AG10803 (cell line): ENCODE results near the gene HDAC9.

Source experiments
- DNase-seq: peaks from one replicate; pipeline ENCODE4 v3.0.0; 2010; ENCODE audit warnings: low read depth
- H3K4me3 ChIP-seq: 2 replicates; pipeline ENCODE4 v1.5.1; 2011; ENCODE audit warnings: mild to moderate bottlenecking, low read length, control low read depth
- TF ChIP-seq, protein P1 (sequence below): conservative IDR thresholded peaks from 2 replicates; pipeline ENCODE4 v1.5.1; 2011; ENCODE audit warnings: mild to moderate bottlenecking, low read length, control low read depth, inconsistent platforms

HDAC9 gene

DNA sequence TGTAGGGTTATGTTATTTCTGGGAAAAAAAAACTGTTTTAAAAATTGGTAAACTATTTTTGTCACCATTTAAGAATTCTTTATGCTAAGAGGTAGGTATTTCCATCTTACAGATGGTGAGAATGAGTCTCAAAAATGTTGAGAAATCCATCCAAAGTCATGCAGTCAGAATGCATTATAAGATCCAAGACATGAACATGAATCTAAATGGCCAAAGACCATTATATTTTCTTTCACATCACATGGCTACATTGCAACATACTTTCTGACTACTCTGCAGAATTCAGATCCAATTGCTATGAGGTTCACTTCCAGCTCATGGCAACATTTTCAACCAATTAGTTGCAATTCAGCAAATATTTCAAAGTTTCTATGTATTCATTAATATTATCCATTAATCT lies 440.7 kb downstream of the HDAC9 start:
- DNase-seq = peak; percentile 72
- TF ChIP-seq, protein P1, sequence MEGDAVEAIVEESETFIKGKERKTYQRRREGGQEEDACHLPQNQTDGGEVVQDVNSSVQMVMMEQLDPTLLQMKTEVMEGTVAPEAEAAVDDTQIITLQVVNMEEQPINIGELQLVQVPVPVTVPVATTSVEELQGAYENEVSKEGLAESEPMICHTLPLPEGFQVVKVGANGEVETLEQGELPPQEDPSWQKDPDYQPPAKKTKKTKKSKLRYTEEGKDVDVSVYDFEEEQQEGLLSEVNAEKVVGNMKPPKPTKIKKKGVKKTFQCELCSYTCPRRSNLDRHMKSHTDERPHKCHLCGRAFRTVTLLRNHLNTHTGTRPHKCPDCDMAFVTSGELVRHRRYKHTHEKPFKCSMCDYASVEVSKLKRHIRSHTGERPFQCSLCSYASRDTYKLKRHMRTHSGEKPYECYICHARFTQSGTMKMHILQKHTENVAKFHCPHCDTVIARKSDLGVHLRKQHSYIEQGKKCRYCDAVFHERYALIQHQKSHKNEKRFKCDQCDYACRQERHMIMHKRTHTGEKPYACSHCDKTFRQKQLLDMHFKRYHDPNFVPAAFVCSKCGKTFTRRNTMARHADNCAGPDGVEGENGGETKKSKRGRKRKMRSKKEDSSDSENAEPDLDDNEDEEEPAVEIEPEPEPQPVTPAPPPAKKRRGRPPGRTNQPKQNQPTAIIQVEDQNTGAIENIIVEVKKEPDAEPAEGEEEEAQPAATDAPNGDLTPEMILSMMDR = no peak
- no peak overlapping the region for H3K4me3 ChIP-seq

DNA sequence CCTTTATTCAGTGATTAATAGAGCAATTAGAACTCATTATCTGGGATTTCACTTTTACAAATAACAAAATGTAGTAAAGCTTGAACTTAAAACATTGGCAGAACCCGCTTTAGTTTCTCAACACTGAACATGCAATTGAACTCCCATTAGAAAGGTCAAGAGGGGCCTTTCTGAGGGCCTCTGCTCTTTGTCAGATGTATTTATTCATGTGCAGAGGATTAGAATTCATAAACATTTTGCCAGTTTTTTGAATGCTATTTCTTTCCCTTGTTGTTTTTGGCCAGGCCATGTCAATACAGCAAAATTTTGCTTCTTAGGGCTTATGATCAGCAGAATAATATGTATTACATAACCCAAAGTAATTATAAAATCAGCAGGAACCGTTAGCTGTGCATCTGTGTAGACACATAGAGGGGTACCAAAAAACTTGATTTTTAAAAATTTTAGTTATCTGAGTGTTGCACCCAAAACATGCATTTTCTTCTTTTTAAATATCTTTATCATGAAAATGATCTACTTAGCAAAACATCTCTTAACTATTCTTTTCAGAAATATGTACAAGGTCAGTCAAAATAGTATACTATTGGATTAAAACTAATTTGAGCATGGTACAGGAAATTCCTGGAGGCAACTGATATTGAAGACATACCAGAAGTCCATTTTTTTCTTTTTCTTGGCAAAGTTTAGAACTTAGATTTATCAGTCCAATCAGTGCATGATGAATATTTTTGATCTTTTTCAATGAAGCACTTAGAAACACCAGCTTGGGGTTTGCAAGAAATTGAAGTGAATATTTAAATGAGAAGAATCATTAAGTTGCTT lies 444.4 kb downstream of the HDAC9 start:
- TF ChIP-seq, protein P1 = no peak
- no peak for DNase-seq
- no peak overlapping the region for H3K4me3 ChIP-seq

DNA sequence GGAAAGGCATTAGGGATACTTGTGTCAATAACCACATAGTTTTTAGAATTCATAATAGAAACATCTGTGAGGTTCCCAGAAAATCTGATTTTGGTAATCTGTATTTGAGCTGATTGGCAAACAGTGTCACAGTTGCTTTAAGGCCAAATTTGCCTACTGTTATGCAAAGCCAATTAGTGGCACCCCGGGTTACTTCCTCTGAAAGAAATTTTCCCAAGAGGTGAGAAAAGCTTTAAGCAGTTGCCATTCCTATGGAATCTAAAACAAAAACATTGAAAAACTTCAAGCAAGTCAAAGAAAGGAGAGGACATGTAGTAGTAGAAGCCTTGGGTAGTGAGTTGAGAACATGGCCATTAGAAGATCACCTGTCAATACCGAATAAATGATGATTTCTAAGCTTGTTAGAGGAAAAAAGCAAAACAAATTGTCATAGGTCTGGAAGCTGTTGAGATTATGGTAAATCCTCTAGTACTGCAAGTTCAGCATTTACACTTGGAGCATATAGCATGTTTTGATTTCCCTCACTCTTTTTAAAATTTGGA lies 445.1 kb downstream of the HDAC9 start:
- DNase-seq = no peak
- no peak overlapping the region for H3K4me3 ChIP-seq
- TF ChIP-seq, protein P1 = no peak

DNA sequence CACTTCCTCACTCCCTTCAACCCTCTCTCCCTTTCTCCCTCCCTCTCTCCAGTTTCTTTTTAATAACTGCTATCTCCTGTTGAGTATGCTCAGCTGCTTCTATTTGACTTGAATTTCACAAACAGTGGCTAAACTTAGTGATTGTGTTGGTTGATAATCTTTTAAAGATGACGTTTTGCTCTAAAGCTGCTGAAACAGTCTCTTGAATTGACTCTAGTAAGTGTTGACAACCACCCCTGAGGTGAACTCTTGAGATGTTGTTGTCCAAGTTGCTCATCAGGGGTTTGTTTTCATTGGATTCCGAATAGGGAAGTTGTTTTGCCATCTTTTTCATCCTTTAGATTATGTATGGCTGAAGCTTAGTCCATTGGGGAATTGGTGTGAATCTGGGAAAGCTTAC lies 445.7 kb downstream of the HDAC9 start:
- H3K4me3 ChIP-seq = no peak overlapping the region
- DNase-seq = no peak
- TF ChIP-seq, protein P1 = no peak

- no peak overlapping the region for H3K4me3 ChIP-seq
- TF ChIP-seq, protein P1 = no peak
- no peak for DNase-seq
Observed at GRCh38 chr7:18948521-18948920, 453.0 kb downstream of the HDAC9 start.

- DNase-seq = no peak
- no peak overlapping the region for H3K4me3 ChIP-seq
- TF ChIP-seq, protein P1 = no peak
Observed at GRCh38 chr7:18952846-18953245, 457.3 kb downstream of the HDAC9 start.

DNA sequence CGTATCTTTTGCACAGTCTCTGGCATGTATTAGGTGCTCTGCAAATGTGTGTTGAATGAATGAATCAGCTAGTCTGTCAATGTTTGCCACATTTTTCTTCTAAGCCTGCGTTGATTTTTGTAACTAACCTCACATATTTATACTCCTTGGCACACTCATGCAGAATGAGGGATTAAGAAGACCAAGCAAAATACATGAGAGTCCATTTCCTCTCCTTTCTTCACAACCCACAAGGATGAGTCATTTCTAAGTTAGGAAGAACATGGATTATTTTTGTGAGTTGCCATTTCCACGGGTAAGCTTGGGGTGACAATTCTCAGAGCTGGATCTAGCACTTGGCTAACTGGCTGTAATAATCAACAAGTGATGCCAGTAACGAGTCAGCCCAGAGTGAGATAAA lies 463.1 kb downstream of the HDAC9 start:
- TF ChIP-seq, protein P1 = no peak
- DNase-seq = peak; percentile 87
- no peak overlapping the region for H3K4me3 ChIP-seq
